H1 (cell line): ENCODE results near the gene PROZ. TPM values are rescaled to one million over a fixed set of nuclear protein-coding genes. Genes with fewer than 3 reads are reported as not detected.

Experiments used
- CTCF ChIA-PET: fragments of 300-600 bp; sonication (Branson Sonifier 250); formaldehyde crosslinking; loops from one replicate; lab custom pipeline; 2021; ENCODE audit not compliant: partially characterized antibody; lab: Charles Lee
- POLR2A ChIA-PET: fragments of 300-600 bp; sonication (Branson Sonifier 250); formaldehyde crosslinking; loops from one replicate; lab custom pipeline; 2021; ENCODE audit warnings: inconsistent platforms; ENCODE audit not compliant: partially characterized antibody; lab: Charles Lee
- DNase-seq, 2 experiments: peaks; one replicate each; pipeline versions ENCODE4 v3.0.0 to v3.0.0-alpha.2; 2010 to 2022; ENCODE audit warnings: low spot score in 2 of 2, low read depth in 1 of 2, mixed read lengths in 1 of 2
- FAIRE-seq: peaks from 2 replicates; lab custom pipeline; 2011; peaks lifted over from hg19 to GRCh38; lab: Jason Lieb, UNC
- H2AFZ ChIP-seq: 2 replicates; pipeline ENCODE4 v1.8.1; 2012; ENCODE audit warnings: low read length, inconsistent platforms
- H2AK5ac ChIP-seq: 2 replicates; pipeline ENCODE4 v1.6.1; 2013; ENCODE audit warnings: low read depth, low read length
- H2BK120ac ChIP-seq: replicated peaks from 2 replicates; pipeline ENCODE3; 2013; ENCODE audit warnings: low read depth, low read length, inconsistent platforms
- H2BK12ac ChIP-seq: 2 replicates; pipeline ENCODE4 v1.6.1; 2013; ENCODE audit warnings: low read depth, low read length
- H2BK15ac ChIP-seq: 2 replicates; pipeline ENCODE4 v1.6.1; 2013; ENCODE audit warnings: low read length
- H2BK20ac ChIP-seq: 2 replicates; pipeline ENCODE4 v1.6.1; 2013; ENCODE audit warnings: low read length
- H2BK5ac ChIP-seq: 2 replicates; pipeline ENCODE4 v1.6.1; 2013; ENCODE audit warnings: low read depth, low read length
- H3K14ac ChIP-seq: 2 replicates; pipeline ENCODE4 v1.6.1; 2013; ENCODE audit warnings: inconsistent platforms; ENCODE audit not compliant: insufficient read length
- H3K18ac ChIP-seq: 2 replicates; pipeline ENCODE4 v1.6.1; 2013; ENCODE audit warnings: low read length; ENCODE audit errors: extremely low read depth
- H3K23ac ChIP-seq: 2 replicates; pipeline ENCODE4 v1.6.1; 2013; ENCODE audit warnings: inconsistent platforms; ENCODE audit not compliant: insufficient read length
- H3K23me2 ChIP-seq: 2 replicates; pipeline ENCODE4 v1.6.1; 2013; ENCODE audit warnings: low read depth, low read length
- H3K27ac ChIP-seq: 2 replicates; pipeline ENCODE4 v1.6.1; 2011; ENCODE audit warnings: low read depth, low read length, inconsistent platforms
- H3K27me3 ChIP-seq, 4 experiments: replicated peaks in 1 of 4; 1 replicate in 1 of 4; 2 replicates in 3 of 4; pipeline versions ENCODE4 v1.6.1 to v1.8.1; 2011 to 2013; ENCODE audit warnings: low read length in 3 of 4, mild to moderate bottlenecking in 3 of 4, inconsistent platforms in 2 of 4, mixed read lengths in 2 of 4, moderate library complexity in 1 of 4; ENCODE audit not compliant: control insufficient read depth in 3 of 4, insufficient read depth in 3 of 4; ENCODE audit errors: extremely low read depth in 1 of 4
- H3K36me3 ChIP-seq, 4 experiments: 2 replicates each; pipeline versions ENCODE4 v1.6.1 to v1.8.1; 2011 to 2013; ENCODE audit warnings: mild to moderate bottlenecking in 4 of 4, low read length in 3 of 4, moderate library complexity in 2 of 4, control low read depth in 1 of 4, inconsistent platforms in 1 of 4; ENCODE audit not compliant: insufficient read depth in 4 of 4, control insufficient read depth in 2 of 4
- H3K4ac ChIP-seq: replicated peaks from 2 replicates; pipeline ENCODE3; 2013; ENCODE audit warnings: low read length, low read depth, mixed read lengths, inconsistent platforms; ENCODE audit not compliant: insufficient read length
- H3K4me1 ChIP-seq, 4 experiments: replicated peaks in 1 of 4; 1 replicate in 1 of 4; 2 replicates in 3 of 4; pipeline versions ENCODE4 v1.6.1 to v1.8.1; 2011 to 2013; ENCODE audit warnings: low read length in 3 of 4, inconsistent platforms in 2 of 4, mixed read lengths in 1 of 4; ENCODE audit not compliant: insufficient read depth in 4 of 4, control insufficient read depth in 3 of 4
- H3K4me2 ChIP-seq, 2 experiments: 2 replicates each; pipeline versions ENCODE4 v1.6.1 to v1.8.1; 2011 to 2013; ENCODE audit warnings: low read depth in 2 of 2, low read length in 2 of 2, control low read depth in 1 of 2, inconsistent platforms in 1 of 2, mild to moderate bottlenecking in 1 of 2; ENCODE audit not compliant: insufficient read depth in 1 of 2
- H3K4me3 ChIP-seq, 4 experiments: fragments of 200-600, 300-600 bp in 1 of 4; sonication (generic), shearing (Covaris generic), sonication (Bioruptor Twin) in 1 of 4; 2 replicates each; pipeline versions ENCODE4 v1.5.1 to v1.8.1; 2011 to 2016; ENCODE audit warnings: low read length in 4 of 4, low read depth in 3 of 4, control low read depth in 2 of 4, inconsistent platforms in 2 of 4, mild to moderate bottlenecking in 2 of 4, mixed read lengths in 1 of 4, moderate library complexity in 1 of 4; ENCODE audit not compliant: insufficient read depth in 2 of 4; ENCODE audit errors: extremely low read depth in 1 of 4
- H3K56ac ChIP-seq: replicated peaks from 2 replicates; pipeline ENCODE3; 2013; ENCODE audit warnings: low read depth, mild to moderate bottlenecking, mixed read lengths, low read length, inconsistent platforms; ENCODE audit not compliant: insufficient read length
- H3K79me1 ChIP-seq: 2 replicates; pipeline ENCODE4 v1.6.1; 2013; ENCODE audit warnings: low read depth, low read length, control low read depth
- H3K79me2 ChIP-seq, 2 experiments: 2 replicates each; pipeline versions ENCODE4 v1.6.1 to v1.8.1; 2012 to 2013; ENCODE audit warnings: low read length in 2 of 2, mild to moderate bottlenecking in 2 of 2, inconsistent platforms in 1 of 2; ENCODE audit not compliant: insufficient read depth in 2 of 2, control insufficient read depth in 1 of 2
- H3K9ac ChIP-seq, 4 experiments: replicated peaks in 1 of 4; 1 replicate in 1 of 4; 2 replicates in 3 of 4; pipeline versions ENCODE4 v1.6.1 to v1.8.1; 2011 to 2013; ENCODE audit warnings: low read depth in 3 of 4, low read length in 3 of 4, control low read depth in 2 of 4, mild to moderate bottlenecking in 2 of 4, moderate library complexity in 2 of 4, inconsistent platforms in 1 of 4; ENCODE audit errors: extremely low read depth in 1 of 4
- H3K9me3 ChIP-seq, 2 experiments: 2 replicates each; pipeline versions ENCODE4 v1.6.1 to v1.8.1; 2012 to 2013; ENCODE audit warnings: mild to moderate bottlenecking in 2 of 2, moderate library complexity in 2 of 2, control low read depth in 1 of 2, inconsistent platforms in 1 of 2, low read depth in 1 of 2, low read length in 1 of 2, mixed read lengths in 1 of 2; ENCODE audit not compliant: insufficient read depth in 2 of 2
- H4K20me1 ChIP-seq, 2 experiments: replicated peaks in 1 of 2; 2 replicates each; pipeline versions ENCODE3 to v1.8.1; 2011 to 2013; ENCODE audit warnings: inconsistent platforms in 2 of 2, low read length in 2 of 2, mild to moderate bottlenecking in 1 of 2; ENCODE audit not compliant: insufficient read depth in 2 of 2, control insufficient read depth in 1 of 2
- H4K5ac ChIP-seq: 2 replicates; pipeline ENCODE4 v1.6.1; 2013; ENCODE audit warnings: low read length, low read depth, mixed read lengths, inconsistent platforms; ENCODE audit not compliant: insufficient read length
- H4K8ac ChIP-seq: 2 replicates; pipeline ENCODE4 v1.8.0; 2013; ENCODE audit warnings: mild to moderate bottlenecking, moderate library complexity, low read length, inconsistent platforms; ENCODE audit not compliant: insufficient read depth; ENCODE audit errors: extremely low read depth
- H4K91ac ChIP-seq: replicated peaks from 2 replicates; pipeline ENCODE3; 2013; ENCODE audit warnings: low read length, mixed read lengths, inconsistent platforms; ENCODE audit not compliant: insufficient read length
- SRF ChIP-seq: IDR thresholded peaks from 2 replicates; pipeline ENCODE4 v1.6.1; 2011; ENCODE audit warnings: mild to moderate bottlenecking, low read depth, low read length, moderate library complexity
- TBP ChIP-seq: IDR thresholded peaks from 2 replicates; pipeline ENCODE4 v1.6.1; 2011; ENCODE audit warnings: low read depth, low read length, improper control_type of control experiment
- YY1 ChIP-seq: IDR thresholded peaks from 2 replicates; pipeline ENCODE4 v1.6.1; 2011; ENCODE audit warnings: low read depth, mild to moderate bottlenecking, low read length
- WGBS, 2 experiments: shearing (Covaris generic) in 1 of 2; methylation state at CpG; one replicate each; pipeline versions ENCODE4 v1.1.6 to v1.1.7; 2013 to 2015; ENCODE audit warnings: low lambda C conversion rate in 2 of 2, mixed read lengths in 2 of 2, inconsistent platforms in 1 of 2, low coverage in 1 of 2, missing lambda C conversion rate in 1 of 2; ENCODE audit not compliant: insufficient replicate concordance in 2 of 2, insufficient coverage in 1 of 2, insufficient read length in 1 of 2; ENCODE audit errors: extremely low coverage in 1 of 2, missing lambda C conversion rate in 1 of 2; 5-methylcytosine and 5-hydroxymethylcytosine counted together
- polyA plus RNA-seq, 7 experiments: library from polyadenylated mRNA; depleted of rRNA in 3 of 7; stranded (reverse) in 5 of 7; unstranded in 2 of 7; fragments of >200 nt in 5 of 7; fragments of 200-250 nt in 2 of 7; gene quantifications; 1 replicate in 5 of 7; 2 replicates in 1 of 7; 4 replicates in 1 of 7; pipeline versions ENCODE4 v1.2.1 to v1.2.3, GENCODE V29; 2011 to 2013; ENCODE audit warnings: missing spikeins in 2 of 7, mixed read lengths in 2 of 7
- total RNA-seq: library from RNA; stranded (reverse); fragmentation: NEBNext Ultra II Directional; extraction: Animal tissue kit (Norgen Biotek cat#: 25700); gene quantifications from 2 replicates; pipeline ENCODE4 v1.2.1, GENCODE V29; 2021

PROZ gene
- total and polyA plus RNA-seq, 2 of the 8 experiments (the other 6 are each of a cell fraction or from before 2014, with no cell fraction given), result not detected

GRCh38 chr13:113192279-113192678, 33.8 kb downstream of the PROZ start:
- POLR2A ChIA-PET, result interaction anchor here (0.7 to 1.5 kb wide), 5 partner anchors 9 to 31 kb away, joined by 3 to 8 read pairs (median 4); partner anchors contain the start of genes CUL4A and PCID2

More at GRCh38 chr13:113192279-113192678, 33.8 kb downstream of the PROZ start:
- Histone ChIP-seq H2BK120ac (no peak overlapping the region), H3K23ac (no peak overlapping the region), H4K8ac (no peak overlapping the region), H3K9me3 (no peaks in the 10 kb centered on the region), H4K5ac (no peak overlapping the region), H3K27me3 (no peaks in the 10 kb centered on the region), H2BK20ac (no peak overlapping the region), H3K4ac (no peak overlapping the region), H2AFZ (no peak overlapping the region), H3K18ac (no peak overlapping the region), H3K79me1 (no peaks in the 10 kb centered on the region), H3K36me3 (peaks cover 31 to 83% (median 64%) of the 10 kb centered on the region in 4 experiments), H2AK5ac (no peak overlapping the region), H4K91ac (no peak overlapping the region), H3K14ac (no peak overlapping the region), H2BK15ac (no peak overlapping the region), H3K27ac (no peak overlapping the region), H3K4me2 (no peak overlapping the region), H3K4me3 (no peak overlapping the region), H3K9ac (no peak overlapping the region), H3K4me1 (no peaks in the 10 kb centered on the region), H3K79me2 (no peaks in the 10 kb centered on the region), H2BK5ac (no peak overlapping the region), H3K56ac (no peak overlapping the region), H3K23me2 (no peaks in the 10 kb centered on the region), H2BK12ac (no peak overlapping the region), H4K20me1 (peaks cover 0 to 9% of the 10 kb centered on the region in 2 experiments)
- WGBS, 2 experiments, result 79% methylated on average over 4 of the region's 4 CpGs; no CpG with 5 or more reads in 1 of the 2 experiments
- DNase-seq, result no peak
- CTCF ChIA-PET, result interaction anchor here (1.0 to 1.9 kb wide), 4 partner anchors 11 to 103 kb away, joined by 3 to 7 read pairs (median 4); partner anchors contain the start of gene PCID2
- TF ChIP-seq YY1 (no peak), TBP (no peak), SRF (no peak)
- no peak for FAIRE-seq
